Measurements from ENCODE around the gene SCAPER.

SCAPER gene

DNA sequence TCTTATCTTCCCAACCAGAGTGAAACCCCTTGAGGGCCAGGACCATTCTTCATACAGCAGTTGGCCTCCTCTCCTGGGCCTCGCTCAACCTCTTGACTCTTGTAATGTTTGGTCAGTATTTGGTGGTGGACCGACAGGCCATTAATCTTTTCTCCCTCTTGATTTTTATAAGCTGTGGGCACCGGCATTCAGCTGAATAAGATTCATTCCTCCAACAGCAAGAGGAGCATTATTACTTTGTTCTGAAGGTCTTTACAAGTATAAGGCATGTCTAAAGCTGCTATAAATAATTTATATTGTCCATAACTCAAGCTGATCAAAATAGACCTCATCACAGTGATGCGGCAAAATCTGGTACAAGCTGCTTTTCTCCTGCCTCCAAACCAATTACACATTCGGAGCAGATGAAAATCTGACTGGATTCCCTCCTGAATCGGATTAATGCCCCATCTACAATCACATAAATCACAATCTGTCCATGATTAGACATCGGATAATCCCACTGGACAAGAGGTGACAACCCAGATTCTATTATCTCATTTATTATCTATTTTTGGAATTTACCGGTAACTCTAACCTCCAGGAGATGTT, 576.9 kb downstream of the SCAPER start:
- TF ChIP-seq, protein P1, sequence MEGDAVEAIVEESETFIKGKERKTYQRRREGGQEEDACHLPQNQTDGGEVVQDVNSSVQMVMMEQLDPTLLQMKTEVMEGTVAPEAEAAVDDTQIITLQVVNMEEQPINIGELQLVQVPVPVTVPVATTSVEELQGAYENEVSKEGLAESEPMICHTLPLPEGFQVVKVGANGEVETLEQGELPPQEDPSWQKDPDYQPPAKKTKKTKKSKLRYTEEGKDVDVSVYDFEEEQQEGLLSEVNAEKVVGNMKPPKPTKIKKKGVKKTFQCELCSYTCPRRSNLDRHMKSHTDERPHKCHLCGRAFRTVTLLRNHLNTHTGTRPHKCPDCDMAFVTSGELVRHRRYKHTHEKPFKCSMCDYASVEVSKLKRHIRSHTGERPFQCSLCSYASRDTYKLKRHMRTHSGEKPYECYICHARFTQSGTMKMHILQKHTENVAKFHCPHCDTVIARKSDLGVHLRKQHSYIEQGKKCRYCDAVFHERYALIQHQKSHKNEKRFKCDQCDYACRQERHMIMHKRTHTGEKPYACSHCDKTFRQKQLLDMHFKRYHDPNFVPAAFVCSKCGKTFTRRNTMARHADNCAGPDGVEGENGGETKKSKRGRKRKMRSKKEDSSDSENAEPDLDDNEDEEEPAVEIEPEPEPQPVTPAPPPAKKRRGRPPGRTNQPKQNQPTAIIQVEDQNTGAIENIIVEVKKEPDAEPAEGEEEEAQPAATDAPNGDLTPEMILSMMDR (IDR thresholded peaks at IDR 0.05; ENCODE audit: low read depth, low read length), result no peak
- H3K4me3 ChIP-seq (ENCODE audit: low read depth, low read length), result no peak overlapping the region
- in situ Hi-C loops (cut with HindIII; ENCODE audit: low sequenced_read_pairs), result no loop called here
- DNase-seq (ENCODE audit: low read depth, low spot score), result no peak

DNA sequence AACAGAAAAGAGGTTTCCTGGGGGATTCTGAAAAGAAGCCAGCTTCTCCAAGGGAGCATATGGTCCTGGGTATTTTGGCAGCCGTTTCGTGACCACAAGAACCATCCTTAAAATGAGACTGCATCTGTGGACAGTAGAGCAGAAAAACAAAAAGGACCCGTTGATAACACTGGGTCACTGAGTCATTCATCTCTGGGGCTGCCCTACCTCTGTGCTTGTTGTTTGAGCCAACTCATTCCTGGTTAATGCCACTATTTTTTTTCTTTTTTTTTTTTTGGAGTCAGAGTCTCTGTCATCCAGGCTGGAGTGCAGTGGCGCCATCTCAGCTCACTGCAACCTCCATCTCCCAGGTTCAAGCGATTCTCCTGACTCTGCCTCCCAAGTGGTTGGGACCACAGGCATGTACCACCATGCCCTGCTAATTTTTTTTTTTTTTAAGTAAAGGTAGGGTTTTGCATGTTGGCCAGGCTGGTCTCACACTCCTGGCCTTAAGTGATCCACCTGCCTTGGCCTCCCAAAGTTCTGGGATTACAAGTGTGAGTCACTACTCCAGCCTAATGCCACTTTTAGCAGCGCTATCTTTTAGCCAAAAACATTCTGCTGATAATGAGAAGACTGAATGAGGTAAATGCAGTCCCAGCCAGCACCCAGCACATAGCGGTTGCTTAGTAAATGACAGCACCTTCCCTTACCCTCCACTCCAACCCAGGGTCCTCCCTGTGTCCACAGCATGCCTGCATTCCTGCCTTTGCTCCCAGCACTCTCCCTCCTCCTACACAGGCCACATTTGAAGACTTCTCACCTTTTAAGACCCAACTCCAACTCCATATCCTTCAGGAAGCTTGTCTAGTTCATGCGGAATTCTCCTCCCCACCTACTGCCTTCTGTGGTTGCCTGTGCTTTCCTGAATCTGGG, 577.7 kb downstream of the SCAPER start:
- TF ChIP-seq, protein P1 (IDR thresholded peaks at IDR 0.05; ENCODE audit: low read depth, low read length), result no peak
- DNase-seq (ENCODE audit: low read depth, low spot score), result no peak
- in situ Hi-C loops (cut with HindIII; ENCODE audit: low sequenced_read_pairs), result no loop called here

DNA sequence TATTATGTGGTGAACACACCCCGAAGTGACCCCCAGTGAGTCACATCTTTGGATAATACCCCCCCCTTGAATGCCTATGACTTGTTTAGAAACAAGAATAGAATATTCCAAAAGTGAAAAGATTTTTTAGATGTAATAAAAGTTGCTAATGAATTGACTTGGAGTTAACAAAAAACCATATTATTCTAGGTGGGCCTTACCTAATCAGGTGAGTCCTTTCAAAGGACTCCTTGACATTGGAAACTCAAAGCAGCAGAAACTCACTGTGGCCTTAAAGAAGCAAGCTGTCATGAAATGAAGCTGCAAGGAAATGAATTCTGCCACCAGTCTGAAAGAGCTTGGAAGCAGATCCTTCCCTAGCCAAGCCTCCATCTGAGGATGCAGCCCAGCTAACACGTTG, 579.4 kb downstream of the SCAPER start:
- no peak overlapping the region for H3K4me3 ChIP-seq (ENCODE audit: low read depth, low read length)
- DNase-seq (ENCODE audit: low read depth, low spot score), result no peak
- in situ Hi-C loops (cut with HindIII; ENCODE audit: low sequenced_read_pairs), result no loop called here
- TF ChIP-seq, protein P1 (IDR thresholded peaks at IDR 0.05; ENCODE audit: low read depth, low read length), result no peak

More for the DNA sequence above, 577.7 kb downstream of the SCAPER start:
- no peak overlapping the region for H3K4me3 ChIP-seq (ENCODE audit: low read depth, low read length)

DNA sequence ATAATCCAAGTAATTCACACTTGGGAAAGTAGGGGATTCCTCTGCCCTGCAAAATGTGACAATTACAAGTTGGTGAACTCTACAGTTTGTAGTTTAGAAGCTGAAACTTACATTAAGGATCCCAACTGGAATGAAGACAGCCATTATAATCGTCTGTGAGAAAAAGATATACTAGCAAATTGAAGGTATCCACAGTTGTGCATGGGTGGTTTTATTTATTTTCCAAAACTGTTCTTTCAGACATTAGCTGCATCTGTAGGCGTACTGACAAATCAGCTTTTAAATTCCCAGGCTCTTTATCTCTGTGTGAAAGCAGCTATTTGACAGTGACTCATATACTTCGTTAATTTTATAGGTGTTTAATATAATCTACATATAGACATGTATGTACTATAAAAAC, 581.1 kb downstream of the SCAPER start:
- DNase-seq (ENCODE audit: low read depth, low spot score), result no peak
- H3K4me3 ChIP-seq (ENCODE audit: low read depth, low read length), result no peak overlapping the region
- TF ChIP-seq, protein P1 (IDR thresholded peaks at IDR 0.05; ENCODE audit: low read depth, low read length), result no peak
- in situ Hi-C loops (cut with HindIII; ENCODE audit: low sequenced_read_pairs), result no loop called here

DNA sequence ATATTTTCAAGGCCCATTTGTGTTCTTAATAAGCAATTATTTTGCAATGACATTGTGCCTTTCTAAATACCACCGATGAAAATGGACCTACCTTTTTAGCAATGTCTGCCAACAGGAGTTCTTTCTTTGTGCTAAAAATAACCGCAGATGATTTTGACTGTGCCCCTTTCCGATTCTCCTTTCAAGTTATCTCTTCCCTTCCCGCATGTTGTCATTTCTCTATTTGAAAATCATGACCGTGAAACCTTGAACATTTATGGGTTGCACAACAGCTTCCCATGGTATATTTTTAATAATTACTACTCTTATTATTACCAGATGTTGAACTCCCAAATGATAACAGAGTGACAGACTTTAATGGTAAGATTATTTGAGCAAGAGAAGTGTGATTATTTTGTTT, 583.5 kb downstream of the SCAPER start:
- no peak overlapping the region for H3K4me3 ChIP-seq (ENCODE audit: low read depth, low read length)
- in situ Hi-C loops (cut with HindIII; ENCODE audit: low sequenced_read_pairs), result no loop called here
- DNase-seq (ENCODE audit: low read depth, low spot score), result no peak

DNA sequence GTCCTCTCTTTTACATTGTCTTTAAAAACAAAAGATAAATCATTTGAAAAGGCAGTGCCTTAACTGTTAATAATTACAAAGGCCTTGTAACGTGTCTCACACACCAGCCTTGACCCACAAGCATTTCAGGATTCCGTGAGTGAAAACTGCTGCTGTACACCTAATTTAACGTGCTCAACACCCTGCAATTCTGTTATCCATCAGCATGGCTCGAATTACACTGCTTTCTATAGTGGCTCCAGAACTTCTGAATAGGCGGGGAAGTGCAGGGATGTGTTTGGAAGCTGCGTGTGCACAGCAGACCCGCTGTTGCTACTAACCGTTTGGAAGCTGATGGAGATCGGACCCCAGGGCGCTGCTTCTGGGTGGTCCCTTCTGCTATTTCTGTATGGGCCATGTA, 584.0 kb downstream of the SCAPER start:
- in situ Hi-C loops (cut with HindIII; ENCODE audit: low sequenced_read_pairs), result no loop called here

More for the DNA sequence above, 583.5 kb downstream of the SCAPER start:
- TF ChIP-seq, protein P1 (IDR thresholded peaks at IDR 0.05; ENCODE audit: low read depth, low read length), result no peak

More for the DNA sequence above, 584.0 kb downstream of the SCAPER start:
- TF ChIP-seq, protein P1 (IDR thresholded peaks at IDR 0.05; ENCODE audit: low read depth, low read length), result no peak
- no peak overlapping the region for H3K4me3 ChIP-seq (ENCODE audit: low read depth, low read length)
- DNase-seq (ENCODE audit: low read depth, low spot score), result no peak

Measured in astrocyte of the spinal cord (primary cell).